LNCaP clone FGC (cell line): ENCODE results near the gene ZNF418.
A peak's percentile ranks its signal among the peaks of the same experiment; 100 is the strongest.
"Not testable (repeated sequence)": the region's sequence is repeated elsewhere in the genome, so short reads cannot be mapped to it uniquely, and the experiment has no call there.

Experiments
- DNase-seq: peaks from one replicate; pipeline ENCODE4 v3.0.0-alpha.2; 2011; ENCODE audit warnings: low read depth
- H3K4me3 ChIP-seq: 2 replicates; pipeline ENCODE4 v1.5.1; 2011; ENCODE audit warnings: mild to moderate bottlenecking, low read depth, low read length, control low read depth
- TF ChIP-seq, protein P1 (sequence below): IDR thresholded peaks from 2 replicates; pipeline ENCODE4 v1.5.1; 2012; ENCODE audit warnings: mild to moderate bottlenecking; ENCODE audit not compliant: control insufficient read depth, insufficient read depth; ENCODE audit errors: extremely low read depth

The ZNF418 gene

DNA sequence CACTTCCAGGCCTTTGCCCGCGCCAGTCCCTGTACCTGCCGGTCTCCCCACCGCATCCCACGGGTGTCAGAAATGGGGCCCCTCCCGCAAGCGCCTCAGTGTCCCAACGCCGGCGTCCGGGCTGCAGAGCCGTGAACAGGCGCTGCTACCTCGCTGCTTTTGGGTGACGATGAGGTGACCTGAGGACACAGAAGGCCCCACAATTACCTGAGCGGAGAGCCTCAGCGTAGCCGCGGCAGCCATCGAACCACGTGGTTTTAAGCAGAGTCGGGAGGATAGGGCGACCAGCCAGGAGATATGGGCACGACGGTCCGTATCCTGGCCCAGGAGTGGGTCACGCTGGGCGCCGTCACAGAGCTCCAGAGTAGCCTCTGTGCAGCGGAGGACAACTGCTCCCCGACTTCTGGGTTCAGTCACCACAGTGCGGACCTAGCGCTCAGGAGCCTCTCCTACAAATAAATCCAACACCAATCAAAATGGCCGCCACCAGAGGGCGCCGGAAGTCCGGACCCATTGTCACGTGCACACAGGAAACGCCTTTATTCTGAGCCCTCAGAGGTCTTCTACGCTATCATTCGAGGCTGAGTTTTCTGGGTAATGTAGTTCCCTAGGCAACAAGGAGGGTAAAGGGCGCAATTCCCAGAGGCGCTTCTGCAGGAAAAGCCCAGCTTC is 46.5 kb downstream of the ZNF418 start, which contains the start of gene ZNF814:
ZNF814 (minus strand) TSS at position 478 of the 672 bp plus-strand sequence; CDS start at position 243, 235 bp downstream.
- DNase-seq: peak; percentile 82
- TF ChIP-seq, protein P1, sequence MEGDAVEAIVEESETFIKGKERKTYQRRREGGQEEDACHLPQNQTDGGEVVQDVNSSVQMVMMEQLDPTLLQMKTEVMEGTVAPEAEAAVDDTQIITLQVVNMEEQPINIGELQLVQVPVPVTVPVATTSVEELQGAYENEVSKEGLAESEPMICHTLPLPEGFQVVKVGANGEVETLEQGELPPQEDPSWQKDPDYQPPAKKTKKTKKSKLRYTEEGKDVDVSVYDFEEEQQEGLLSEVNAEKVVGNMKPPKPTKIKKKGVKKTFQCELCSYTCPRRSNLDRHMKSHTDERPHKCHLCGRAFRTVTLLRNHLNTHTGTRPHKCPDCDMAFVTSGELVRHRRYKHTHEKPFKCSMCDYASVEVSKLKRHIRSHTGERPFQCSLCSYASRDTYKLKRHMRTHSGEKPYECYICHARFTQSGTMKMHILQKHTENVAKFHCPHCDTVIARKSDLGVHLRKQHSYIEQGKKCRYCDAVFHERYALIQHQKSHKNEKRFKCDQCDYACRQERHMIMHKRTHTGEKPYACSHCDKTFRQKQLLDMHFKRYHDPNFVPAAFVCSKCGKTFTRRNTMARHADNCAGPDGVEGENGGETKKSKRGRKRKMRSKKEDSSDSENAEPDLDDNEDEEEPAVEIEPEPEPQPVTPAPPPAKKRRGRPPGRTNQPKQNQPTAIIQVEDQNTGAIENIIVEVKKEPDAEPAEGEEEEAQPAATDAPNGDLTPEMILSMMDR: 0 out of 2 replicates have a peak, but pooled peaks have one; percentile 19
- H3K4me3 ChIP-seq: peak within 1 kb of the TSS; percentile 99

DNA sequence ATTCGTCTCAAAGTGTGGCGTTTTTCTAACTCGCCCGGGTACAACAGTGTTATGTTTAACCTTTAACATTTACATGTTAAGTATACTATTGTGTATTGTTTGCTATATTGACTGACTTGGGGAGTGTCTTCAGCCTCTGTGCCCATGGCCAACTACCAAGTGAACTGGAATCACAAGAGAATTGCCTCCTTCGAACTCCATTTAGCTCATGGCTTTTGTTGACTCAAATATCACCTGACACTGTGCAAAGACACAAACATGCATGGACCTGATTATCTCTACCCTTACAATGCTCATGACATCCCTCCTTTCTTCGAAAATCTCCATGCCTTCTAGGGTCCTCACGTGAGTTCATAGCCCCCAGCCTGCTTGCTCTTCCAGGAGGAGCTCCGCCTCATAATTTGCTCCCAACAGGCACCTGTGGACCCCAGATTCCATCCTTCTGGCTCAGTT is 47.1 kb downstream of the ZNF418 start:
- TF ChIP-seq, protein P1: no peak
- peak overlapping the region; percentile 99 for H3K4me3 ChIP-seq
- DNase-seq: peak; percentile 13

DNA sequence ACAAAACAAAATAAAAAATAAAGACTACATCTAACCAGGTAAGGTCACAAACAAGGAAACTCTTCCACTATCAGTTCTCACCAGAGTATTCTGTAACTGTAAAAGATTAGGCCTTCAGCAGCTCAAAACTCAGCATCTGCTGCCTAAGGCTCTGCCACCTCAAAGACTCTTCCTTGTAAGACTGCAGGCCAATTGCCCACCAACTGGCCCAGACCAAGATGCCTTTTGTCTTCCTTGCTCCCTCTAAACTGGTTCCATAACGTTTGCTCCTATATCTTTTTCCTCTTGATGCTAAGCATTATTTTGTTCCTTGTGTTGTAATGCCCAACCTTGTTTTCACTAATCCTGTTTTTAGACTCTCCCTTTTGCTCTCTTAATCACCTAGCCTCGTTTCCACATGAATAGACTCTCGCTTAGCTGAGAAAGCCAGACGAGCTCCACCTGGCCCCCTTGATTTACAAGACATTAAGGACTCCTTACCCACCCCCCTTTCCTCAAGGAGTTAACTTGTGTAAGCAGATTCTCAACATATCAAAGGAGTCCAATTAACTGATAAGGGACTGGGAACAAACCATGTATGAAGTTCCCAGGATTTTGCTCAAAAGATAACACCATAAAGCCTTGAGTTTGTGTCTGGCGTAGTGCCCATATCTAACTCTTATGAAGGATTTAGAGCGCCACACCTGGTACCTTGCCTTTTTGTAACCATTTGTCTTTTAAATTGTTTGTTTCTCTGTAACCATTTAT is 47.8 kb downstream of the ZNF418 start:
- peak overlapping the region; percentile 99 for H3K4me3 ChIP-seq
- peak; percentile 36 for DNase-seq
- TF ChIP-seq, protein P1: peak; percentile 43

DNA sequence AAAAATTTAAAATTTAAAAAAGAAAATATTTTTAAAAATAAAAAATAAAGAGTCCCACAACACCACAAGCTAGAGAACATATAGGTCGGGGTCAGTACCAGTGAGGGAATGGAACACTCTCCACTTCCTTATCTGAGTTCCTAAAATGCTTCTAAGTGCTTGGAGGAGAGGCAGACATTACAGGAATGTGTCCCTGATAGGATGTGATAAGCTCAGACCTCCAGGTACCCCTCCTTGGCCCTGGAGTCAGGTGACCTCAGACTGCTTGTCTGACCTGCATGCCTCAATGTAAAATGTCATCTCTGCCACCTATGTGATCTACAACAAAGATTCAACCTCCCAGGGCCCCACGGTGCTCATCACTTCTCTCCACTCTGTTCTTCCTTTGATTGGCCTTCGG is 49.2 kb downstream of the ZNF418 start:
- TF ChIP-seq, protein P1: no peak
- no peak overlapping the region for H3K4me3 ChIP-seq
- DNase-seq: no peak

DNA sequence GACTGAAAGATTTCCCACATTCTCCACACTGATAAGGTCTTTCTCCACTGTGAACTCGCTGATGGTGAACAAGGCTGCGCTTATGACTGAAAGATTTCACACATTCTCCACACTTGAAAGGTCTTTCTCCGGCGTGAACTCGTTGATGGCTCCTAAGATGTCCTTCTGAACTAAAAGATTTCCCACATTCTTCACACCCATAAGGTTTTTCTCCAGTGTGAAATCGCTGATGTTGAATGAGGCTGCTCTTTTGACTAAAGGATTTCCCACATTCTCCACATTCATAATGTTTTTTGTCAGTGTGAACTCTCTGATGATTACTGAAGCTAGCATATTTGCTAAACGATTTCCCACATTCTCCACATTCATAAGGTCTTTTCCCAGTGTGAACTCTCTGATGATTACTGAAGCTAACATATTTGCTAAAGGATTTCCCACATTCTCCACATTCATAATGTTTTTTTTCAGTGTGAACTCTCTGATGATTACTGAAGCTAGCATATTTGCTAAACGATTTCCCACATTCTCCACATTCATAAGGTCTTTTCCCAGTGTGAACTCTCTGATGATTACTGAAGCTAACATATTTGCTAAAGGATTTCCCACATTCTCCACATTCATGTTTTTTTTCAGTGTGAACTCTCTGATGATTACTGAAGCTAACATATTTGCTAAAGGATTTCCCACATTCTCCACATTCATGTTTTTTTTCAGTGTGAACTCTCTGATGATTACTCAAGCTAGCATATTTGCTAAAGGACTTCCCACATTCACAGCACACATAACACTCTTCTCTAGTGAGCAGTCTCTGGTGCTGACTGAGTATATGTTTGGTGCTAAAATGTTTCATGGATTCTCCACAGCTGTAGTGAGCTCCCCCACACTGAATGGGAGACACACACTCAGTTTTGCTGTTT is 61.1 kb downstream of the ZNF418 start:
- H3K4me3 ChIP-seq, DNase-seq: not testable (repeated sequence)

DNA sequence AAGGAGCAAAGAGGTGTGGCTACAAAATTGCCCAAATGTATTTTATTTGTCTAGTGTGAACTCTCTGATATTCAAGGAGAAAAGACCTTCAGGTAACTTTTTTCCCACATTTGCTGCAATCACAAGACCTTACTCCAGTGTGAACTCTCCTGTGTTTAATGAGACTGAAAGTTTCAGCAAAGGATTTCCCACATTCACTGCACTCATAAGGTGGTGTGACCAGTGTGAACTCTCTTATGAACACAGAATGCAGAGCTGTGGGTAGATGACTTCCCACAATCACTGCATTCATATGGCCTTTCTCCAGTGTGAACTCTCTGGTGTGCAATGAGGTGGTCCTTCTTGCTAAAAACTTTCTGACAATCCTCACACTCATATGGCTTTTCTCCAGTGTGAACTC is 62.8 kb downstream of the ZNF418 start:
- TF ChIP-seq, protein P1: no peak
- H3K4me3 ChIP-seq: no peak overlapping the region

More for the DNA sequence above, 62.8 kb downstream of the ZNF418 start:
- no peak for DNase-seq
